DMS 273 (cell line): Measurements from ENCODE around the gene SYMPK.
"Not testable (repeated sequence)": the region's sequence is repeated elsewhere in the genome, so short reads cannot be mapped to it uniquely, and the experiment has no call there.

ENCODE experiments used
- DNase-seq: peaks from one replicate; lab custom pipeline; 2025; ENCODE audit not compliant: unreplicated experiment; lab: John Stamatoyannopoulos, UW

The SYMPK gene

DNA sequence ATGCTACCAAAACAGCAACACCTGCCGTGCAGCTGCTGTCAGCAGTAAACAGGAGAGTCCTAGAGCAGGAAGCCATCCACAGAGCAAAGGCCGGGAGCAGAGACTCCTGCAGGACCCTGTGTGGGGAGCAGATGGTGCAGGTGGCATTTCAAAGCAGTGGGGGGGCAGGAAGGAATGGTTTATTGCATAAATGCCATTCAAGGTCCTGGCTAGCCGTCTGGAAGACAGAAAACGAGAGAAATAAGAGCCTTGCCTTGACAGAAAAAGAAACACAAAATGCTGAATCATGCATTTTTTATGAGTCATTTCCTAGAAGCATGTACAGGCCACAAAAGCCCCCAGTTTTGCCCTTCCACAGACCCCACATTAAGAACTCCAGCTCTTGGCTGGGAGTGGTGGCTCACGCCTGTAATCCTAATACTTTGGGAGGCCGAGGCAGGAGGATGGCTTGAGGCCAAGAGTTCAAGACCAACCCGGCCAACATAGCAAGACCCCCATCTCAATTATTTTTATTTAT lies 53.2 kb downstream of the SYMPK start:
- DNase-seq = peak; percentile 96

DNA sequence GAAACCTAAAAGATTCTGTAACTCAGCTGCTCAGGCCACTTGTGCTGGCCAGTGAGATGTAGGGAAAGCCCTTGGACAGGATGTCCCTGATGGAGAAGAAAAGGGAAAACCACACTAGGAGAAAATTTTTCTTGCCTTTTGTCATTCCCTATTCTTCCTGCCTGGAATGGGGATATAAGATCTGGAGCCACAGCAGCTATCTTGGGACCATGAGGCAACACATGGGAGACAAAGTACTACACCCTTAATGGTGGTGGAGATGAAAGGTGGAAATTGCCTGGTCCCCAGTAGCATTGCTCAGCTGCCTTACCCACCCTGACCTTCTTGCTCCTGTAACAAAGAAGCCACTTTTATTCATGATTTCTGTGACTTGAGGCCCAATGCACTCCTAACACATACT lies 57.2 kb downstream of the SYMPK start:
- DNase-seq = no peak

DNA sequence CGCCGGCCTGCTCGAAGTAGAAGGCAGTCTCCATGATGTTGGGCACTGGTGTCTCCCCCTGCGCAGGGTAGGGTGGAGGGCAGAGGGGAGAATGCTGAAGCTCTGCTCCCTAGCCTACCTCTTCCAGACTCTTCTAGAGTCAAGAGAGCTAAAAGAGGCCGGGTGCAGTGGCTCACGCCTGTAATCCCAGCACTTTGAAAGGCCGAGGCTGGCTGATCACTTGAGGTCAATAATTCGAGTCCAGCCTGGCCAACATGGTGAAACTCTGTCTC lies 58.1 kb downstream of the SYMPK start:
- no peak for DNase-seq

GRCh38 chr19:45804140-45804958 lies 58.6 kb downstream of the SYMPK start:
- no peak for DNase-seq

DNA sequence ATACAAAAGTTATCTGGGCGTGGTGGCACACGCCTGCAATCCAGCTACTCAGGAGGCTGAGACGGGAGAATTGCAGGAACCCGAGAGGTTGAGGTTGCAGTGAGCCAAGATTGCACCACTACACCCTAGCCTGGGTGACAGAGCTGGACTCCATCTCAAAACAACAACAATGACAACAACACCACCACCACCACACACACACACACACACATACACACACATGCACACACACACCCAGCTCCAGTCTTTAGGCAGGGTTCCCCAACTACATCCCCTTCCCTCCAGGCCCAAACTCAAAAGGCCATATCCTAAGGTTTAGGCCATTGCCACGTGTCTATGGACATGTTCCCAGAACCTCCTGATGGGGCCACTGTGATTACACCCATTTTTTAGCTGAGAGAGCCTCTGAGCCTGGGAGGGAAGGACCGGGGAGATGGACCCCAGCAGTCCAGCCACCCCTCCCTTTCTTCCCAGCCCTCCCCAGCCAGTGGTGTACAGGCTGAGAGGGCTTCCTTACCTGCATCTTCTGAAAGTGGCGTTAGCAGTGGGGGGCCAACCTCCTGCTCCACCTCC lies 61.3 kb downstream of the SYMPK start:
- DNase-seq = no peak

GRCh38 chr19:45800070-45800553 lies 62.8 kb downstream of the SYMPK start:
- no peak for DNase-seq

GRCh38 chr19:45799541-45799940 lies 63.4 kb downstream of the SYMPK start:
- not testable (repeated sequence) for DNase-seq

DNA sequence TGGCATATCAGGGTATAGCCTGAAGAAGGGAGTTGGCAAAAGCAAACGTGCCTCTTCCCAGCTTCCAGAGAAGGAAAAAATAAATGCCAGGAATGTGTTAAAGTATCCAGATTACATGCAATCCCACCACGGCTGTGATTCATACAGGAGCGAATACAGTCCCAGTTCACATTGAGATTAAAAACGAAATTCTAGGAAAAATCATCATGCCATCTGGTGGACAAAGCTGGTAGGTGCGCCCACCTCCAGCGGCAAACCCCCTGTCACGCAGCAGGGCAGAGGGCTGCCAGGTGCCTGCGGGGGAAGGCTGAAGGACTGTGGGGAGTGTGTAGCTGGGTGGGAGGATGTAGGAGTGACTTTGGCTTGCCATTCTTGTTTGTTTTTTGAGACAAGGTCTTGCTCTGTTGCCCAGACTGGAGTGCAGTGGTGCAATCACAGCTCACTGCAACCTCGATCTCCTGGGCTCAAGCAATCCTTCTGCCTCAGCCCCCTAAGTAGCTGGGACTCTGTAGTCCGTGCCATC lies 63.9 kb downstream of the SYMPK start:
- DNase-seq = peak; percentile 84

DNA sequence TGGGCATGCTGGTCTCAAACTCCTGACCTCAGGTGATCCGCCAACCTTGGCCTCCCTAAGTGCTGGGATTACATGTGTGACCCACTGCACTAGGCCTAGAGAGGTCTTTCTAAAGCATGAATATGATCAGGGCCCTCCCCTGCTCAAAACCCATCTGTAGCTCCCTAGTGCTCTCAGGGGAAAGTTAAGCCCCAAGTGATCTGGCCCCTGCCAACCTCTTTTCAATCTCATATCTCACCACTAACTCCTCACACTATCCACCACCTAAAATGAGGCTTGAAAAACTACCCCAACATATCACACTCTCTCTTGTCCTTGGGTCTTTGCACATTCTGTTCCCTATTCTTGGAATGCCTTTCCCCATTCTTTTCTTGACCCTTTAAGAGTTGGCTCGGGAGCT lies 68.3 kb downstream of the SYMPK start:
- DNase-seq = no peak

DNA sequence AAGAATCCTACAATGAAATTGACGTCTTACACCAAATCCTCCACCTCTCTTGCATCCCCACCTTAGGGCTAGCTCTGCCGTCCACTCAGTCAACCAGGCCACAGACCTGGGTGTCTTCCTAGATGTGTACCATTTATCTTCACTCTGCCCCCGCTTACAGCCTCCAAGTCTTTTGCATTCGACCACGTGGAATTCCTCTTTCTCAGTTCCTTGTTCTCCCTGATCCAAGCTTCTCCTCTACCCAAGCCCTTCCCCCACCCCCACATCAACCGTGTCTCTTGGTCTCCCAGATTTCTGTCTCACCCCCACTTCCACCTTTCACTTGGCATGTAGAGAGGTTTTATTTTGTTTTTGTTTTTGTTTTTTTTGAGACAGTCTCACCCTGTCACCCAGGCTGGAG lies 69.1 kb downstream of the SYMPK start:
- DNase-seq = no peak

GRCh38 chr19:45793178-45793564 lies 69.8 kb downstream of the SYMPK start:
- DNase-seq = no peak

DNA sequence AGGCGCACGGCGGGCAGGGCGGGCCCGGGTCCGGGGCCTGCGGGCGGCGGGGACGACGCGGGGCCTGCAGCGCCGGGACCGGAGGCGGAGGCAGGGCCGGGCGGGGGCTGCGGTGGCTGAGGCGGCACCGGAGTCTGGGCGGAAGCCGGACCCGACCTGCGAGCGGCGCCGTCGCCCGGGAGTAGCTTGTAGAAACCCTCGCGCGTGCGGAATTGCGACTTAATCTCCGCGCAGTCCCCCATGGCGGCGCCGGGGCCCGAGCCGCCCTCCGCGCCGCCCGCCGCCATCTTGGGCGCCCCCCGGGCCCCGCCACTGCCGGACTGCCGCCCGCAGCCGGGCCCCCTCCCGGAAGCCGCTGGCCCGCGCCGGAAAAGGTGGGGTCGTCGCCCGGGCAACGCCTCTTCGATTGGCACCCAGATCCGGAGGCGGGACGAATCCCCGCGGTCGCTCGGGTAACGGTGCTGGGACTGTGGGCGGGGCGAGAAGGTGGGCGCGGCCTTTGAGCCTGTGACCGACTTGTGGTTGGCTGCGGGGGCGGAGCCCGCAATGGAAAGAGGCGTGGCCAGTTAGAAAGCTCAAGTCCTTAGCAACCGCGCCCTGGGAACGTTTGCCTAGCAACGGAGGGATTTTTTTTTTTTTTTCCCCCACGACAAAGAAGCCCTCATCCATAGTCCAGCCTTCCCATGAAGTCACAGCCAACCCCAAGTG lies 70.3 kb downstream of the SYMPK start, which contains the start of gene DMWD:
DMWD (minus strand) TSS at position 376 of the 708 bp plus-strand sequence; CDS start at position 287, 89 bp downstream.
- DNase-seq = peak; percentile 100

DNA sequence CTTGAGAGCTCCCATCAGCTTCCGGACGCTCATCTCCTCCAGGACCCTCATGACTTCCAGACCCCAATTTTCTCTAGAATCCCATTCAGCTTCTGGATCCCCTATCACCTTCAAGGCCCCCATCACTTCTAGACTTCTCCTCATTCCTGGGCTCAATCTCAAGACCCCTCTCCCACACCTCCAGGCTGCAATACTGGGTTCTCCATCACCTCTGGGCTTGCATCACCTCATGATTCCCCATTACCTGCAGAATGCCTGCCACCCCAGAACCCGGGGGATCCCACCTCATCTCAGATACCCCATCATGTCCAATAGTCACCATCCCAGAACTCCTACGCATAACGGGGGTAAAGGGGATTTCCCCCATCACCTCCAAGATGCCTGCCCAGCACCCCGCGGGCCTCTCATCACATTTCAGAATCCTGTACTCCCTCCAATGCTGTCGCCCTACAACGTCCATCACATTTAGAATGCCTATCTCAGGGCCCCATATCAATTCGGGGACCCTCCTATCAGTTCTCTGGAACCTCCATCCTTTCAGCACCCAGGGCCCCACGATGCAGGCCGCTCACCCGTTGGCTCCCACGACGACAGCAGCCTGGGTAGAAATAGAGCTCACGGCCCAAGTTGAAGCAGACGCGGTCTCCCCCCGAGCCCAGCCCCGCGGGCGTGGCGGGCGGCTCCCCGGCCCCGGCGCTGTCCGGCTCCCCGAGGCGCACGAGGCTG lies 71.0 kb downstream of the SYMPK start:
- DNase-seq = peak; percentile 58

GRCh38 chr19:45790942-45791341 lies 72.0 kb downstream of the SYMPK start:
- DNase-seq = no peak

GRCh38 chr19:45789035-45789786 lies 73.7 kb downstream of the SYMPK start:
- DNase-seq = no peak

DNA sequence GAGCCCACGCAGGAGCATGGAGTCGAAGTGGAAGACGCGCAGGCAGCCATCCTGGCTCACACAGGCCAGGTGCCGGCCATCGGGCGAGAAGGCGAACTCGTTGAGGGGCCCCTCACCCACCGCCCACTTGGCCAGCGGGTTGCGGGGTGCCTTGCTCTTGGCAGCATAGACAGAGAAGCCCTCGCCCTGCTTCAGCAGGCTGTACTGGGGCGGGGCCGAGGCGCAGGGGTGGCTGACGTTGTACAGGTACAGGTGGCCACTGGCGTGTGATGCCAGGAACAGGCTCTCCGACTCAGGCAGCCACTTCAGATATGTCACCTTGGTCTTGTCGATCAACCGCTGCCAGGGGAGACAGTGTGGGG lies 76.4 kb downstream of the SYMPK start:
- DNase-seq = no peak

DNA sequence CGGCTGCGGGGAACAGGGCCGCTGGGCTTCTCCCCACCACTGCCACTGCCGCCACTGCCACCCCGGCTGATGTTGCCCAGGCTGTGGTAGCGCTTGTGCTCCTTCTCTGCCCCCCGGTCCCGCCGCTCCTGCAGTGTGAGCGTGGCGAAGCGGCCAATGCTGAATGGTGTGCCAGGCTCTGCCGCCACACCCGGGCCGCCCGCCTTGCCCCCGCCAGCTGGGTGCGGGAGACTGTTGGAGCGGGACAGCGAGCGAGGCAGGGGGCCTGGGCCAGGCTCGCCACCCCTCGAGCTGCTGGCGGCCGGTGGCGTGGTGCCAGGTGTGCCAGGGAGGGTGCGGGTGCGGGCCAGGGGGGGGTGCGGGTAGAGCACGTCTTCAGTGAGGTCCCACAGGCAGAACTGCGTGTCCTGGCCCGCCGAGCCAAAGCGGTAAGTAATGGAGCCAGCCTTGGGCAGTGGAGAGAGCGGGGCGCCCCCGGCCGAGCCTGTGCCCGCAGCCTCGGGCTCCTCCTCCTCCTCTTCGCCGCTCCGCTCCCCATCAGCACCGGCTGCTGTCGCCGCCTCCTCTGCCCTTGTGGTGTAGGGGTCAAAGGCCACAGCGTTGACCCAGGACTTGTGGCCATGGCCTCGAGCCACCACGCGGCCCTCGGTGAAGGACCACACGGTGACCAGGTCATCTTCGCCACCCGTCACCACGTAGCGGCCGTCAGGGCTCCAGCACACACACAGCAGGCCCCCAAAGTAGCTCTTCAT lies 77.0 kb downstream of the SYMPK start:
- DNase-seq = peak; percentile 61

DNA sequence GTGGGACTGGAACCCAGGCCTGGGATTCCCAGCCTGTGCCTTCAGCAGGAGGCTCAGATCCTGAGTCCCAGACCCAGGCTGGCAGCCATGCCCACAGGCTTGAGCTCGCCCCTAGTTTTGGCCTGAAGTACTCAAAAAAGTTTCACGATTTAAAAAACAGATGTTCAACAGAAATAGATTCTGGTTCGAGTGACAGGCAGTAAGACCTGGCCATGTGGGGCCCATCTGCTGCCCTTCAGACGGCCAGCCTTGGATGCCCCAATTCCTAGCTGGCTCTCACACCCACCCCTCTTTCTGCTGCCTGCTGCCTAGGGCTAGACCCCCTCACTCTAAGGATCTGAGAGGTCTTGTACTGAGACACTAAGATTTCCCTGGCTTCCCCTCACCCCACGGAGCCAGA lies 77.8 kb downstream of the SYMPK start:
- peak; percentile 84 for DNase-seq

DNA sequence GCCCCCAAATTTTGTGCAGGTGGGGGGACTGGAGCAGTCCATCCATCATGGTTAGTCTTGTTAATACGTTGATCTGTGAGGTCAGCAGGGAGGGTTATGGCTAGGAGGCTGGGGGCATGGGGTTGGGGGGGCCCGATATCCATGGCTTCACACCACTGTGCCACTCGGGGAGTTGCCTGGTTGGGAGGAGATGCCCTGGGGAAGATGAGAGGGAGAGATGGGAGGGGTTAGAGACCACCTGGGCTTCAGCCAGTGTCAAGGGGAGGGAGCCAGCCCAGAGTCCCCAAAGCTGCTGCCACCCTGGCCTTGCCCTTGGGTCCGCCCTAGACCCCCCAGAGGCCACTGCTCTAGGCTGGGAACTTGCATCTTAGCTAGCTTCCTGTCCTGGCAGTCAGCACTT lies 78.9 kb downstream of the SYMPK start:
- no peak for DNase-seq
